GM19467 (cell line): ENCODE measurements around the gene FLRT2.

Experiments used
- ATAC-seq: cut with Tn5 transposase; IDR thresholded peaks from one replicate; pipeline ENCODE4 v1.9.1; 2021; ENCODE audit warnings: mild to moderate bottlenecking, moderate library complexity; ENCODE audit not compliant: unreplicated experiment

FLRT2 gene

DNA sequence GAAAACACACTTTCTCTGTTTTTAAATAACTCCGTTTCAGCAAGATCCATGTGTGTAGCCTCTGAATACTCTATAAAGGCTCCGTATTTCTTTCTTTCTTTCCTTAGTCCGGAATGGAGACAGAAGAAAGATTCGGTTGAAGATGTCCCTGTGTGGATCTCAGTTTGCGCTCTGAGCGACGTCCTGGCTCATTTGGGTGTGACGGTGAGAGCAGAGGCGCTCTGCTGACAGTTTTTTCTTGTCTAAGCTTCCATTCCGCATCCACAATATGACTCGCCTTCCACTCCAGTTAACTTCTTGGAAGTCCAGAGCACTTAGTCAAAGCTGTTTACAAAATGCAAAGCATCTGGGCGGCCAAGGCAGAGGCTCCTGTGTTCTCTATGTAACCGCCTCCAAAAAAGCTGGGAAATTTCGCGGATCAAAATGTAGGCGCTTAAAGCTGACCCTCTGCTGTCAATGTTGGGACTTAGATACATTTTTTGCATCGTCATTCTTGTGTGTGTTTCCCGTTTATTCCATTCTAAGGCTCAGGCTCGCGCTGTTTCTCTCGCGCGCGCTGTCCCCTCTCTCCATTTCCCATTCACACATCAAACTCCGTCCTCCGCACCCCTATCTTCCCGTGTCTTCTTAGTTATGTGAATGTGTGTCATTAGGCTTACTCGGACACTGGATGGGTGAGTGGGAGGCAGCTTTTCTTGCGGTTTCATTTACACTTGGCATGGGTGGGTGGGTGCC lies 880 bp upstream of the FLRT2 start:
- ATAC-seq: no peak

DNA sequence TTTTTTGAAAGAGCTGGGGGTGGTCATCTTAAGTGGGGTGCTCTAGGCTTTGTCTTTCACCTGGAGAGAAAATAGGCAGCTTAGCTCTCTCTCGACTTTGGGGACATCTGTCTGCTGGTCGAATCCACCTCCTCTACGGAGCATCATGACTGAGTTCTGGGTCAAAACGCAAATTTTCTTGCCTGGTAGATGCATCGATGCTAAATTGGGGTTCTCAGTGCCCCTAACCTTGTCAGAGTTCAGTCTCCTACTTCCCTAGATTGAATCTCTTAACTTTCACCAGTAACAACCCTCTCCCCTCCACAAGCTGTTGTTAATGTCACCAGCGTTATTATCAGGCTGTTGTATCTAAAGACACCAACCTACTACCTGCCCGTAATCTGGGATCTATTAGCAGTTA lies 682 bp downstream of the FLRT2 start:
- no peak for ATAC-seq

DNA sequence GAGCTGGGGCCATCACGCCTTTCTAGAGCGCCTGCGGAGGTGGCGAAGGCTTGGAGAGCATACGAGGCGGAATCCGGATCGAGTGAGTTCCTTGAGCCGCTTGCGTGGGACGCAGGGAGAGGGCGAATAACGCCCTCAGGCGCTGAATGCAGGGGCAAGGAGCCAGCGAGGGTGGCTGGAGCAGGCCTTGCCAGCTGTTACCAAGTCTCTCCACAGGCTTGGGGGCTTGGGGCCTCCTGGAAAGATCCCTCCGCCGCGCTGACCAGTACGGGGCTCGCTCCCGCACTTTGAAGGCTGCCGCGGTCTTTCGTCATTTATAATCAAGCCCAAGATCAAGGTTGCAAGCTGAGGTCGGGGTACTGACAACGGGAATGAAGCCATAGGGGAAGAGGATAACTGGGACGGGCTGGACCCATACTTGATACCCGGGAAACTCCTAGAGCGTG lies 1.2 kb downstream of the FLRT2 start:
- ATAC-seq: no peak

DNA sequence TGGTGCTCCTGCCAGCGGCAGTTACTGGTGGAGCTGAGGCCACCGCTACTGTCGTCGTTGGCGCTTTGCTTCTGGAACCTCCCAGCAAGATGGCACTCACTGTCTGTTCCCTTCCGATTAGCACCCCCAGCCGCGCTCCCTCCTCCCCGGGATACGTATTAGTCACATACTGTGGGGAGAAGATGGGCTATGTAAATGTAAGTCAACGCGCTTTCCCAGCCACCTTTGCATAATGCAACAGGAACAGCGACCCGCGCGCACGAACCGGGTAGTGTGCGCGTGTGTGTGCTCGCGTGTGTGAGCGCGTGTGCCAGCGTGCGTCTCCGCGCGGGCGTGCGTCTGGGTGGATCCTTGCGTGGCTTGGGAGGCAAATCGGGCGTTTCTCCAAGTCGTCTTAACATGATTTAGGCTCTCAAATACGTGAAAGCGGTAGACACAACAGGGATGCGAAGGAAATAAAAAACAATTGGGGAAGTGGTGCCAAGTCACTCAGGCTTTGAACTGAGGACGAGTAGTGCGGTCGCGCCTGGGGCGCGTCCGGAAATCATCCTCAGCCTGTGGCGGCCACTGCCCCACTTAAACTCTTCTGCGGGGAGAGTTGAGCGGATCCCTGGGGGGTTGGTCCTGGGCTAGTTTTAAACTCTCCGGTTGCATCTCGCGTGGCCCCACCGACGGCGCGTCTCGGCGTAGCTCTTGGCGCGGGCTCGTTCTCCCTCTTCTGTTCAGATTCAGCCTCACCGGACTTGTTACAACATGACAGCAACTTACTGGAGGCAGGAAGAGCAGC lies 1.8 kb downstream of the FLRT2 start:
- no peak for ATAC-seq

DNA sequence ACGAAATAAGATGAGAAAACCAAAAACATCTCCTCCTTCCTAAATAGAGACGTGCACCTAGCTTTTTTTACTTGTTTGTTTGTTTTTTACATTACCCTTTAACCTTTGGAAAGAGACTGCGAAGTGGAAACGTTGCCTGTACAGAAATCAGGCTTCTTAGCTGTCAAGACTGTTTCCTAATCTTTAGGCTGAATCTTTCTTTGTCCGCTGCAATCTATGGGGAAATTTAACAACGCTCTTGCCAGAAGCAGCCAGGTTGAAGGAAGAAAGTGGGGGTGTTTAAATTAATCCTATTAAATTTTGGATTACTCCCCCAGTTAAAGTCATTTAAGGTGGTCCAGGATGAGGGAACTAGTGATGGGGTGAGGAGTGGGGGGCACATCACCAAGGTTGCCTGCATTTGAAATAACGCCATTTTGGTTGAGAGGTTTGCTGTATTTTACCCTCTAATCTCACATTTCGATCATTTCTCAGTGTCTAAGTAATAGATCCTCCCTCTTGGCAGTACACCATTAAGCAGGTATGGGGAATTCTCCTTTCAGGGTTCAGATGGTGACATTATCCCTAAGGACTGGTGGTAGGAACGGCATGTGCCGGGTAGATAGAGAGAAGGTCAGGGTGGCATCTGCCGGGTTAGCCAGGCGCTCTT lies 2.6 kb downstream of the FLRT2 start:
- ATAC-seq: no peak

DNA sequence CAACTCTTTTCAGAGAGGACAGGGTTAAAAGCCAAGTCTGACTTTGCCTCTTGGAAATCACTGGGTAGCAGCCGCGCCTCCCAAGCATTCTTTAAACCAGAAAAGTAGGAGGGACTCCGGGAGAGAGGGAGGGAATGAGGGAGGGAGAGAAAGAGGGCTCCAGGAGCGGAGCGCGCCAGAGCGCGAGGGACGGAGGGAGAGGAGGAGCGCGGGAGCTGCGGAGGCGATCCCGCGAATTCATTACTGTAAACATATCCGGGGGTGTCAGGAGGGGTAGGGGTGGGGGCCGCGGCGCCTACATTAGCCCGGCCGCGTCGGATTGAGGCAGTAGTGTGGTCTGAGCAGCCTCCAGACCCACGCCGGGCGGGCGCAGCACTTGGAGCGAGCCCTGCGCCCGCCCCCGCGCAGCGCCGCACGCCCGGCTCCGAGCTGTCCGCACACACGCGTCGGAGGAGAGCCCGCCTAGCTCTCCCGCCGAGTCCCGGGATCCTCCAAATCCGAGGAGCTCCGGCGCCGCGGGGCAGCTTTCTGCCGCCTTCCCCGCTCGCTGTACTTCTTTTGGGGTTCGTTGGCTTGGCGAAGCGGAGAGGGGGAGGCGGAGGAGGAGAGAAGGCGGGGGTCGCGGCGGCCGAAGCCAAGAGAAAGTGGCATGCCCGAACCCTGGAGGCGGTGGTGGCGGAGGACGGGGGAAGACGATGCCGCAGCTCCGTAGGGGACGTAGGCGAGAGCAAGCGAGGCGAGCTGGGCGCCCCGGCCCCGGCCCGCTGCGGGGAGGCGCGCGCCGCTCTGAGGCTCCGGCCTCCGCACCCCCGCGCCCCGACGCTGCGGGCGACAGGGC lies 3.3 kb downstream of the FLRT2 start:
- no peak for ATAC-seq

DNA sequence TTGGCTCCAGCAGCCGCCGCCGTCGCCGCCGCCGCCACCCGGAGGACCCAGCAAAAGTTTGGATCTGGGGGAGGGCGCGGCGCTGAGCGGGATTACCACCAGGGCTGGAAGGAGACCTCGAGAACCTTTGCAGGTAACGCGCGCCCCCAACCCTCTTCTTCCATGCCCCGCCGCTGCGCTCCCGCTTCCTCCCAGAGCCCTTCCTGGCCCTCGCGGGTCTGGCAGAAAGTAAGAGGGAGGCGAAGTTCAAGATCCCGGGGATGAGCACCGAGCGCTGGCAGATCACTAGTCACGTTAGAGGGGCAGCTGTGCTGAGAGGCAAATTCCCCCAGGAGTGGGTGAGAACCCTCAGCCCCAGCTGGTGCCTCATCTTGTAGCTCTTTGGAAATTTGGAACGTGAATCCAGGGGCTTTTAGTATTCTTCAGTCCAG lies 3.9 kb downstream of the FLRT2 start:
- no peak for ATAC-seq

DNA sequence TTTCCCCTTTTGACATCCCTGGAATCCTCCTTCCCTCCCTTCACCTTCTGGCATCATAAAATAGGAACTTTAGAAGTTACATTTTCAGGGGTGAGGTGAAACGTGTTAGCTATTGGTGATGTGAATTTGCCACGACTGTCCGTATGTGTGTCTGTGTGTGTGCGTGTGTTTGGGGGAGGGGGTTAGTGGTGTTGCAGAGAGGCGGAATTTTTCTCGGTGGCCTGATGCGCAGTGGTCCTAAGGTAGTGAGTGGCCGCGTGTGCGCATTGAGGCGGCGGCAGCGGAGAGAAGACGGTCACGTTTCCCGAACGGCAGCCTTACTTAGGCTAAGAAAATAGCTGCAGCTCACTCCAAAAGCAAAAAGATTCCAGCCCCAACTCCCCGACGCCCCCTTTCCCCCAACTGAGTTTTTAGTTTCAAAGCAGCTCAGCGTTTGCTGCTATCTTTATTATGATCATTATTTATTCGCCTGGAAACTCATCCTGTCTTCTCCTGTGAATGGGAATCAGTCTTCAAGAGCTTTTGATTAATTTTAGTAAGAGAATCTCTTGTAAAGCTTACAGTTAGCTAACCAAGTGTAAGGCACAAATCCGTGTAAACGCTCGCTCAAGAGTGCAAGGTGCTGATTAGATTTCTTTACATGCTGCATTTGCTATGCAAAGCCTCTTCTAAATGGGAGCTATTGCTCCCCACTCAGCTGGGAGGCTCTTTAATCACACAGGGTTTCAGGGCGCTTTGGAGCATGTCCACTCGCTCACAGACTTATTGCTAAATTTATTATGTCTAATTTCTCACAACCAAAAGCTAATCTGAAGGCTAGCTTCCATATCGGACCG lies 4.7 kb downstream of the FLRT2 start:
- no peak for ATAC-seq

DNA sequence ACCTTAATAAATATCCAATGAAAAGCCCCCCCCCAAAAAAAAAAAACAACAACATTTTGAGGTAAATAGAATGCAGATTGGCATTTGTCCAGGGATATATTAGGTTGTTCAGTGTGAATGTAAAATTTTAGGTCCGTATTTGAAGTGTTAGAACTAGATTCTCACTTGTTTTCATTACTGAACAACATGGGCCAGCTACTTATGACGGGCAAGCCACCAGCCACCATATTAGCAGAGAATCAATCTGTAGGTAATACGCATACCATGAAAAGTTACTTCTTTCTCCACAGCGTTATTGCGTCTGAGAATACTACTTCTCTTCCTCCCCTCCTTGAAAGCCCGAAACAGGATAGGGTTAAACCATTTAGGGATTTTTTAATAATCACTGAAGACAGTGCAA lies 5.4 kb downstream of the FLRT2 start:
- ATAC-seq: no peak

DNA sequence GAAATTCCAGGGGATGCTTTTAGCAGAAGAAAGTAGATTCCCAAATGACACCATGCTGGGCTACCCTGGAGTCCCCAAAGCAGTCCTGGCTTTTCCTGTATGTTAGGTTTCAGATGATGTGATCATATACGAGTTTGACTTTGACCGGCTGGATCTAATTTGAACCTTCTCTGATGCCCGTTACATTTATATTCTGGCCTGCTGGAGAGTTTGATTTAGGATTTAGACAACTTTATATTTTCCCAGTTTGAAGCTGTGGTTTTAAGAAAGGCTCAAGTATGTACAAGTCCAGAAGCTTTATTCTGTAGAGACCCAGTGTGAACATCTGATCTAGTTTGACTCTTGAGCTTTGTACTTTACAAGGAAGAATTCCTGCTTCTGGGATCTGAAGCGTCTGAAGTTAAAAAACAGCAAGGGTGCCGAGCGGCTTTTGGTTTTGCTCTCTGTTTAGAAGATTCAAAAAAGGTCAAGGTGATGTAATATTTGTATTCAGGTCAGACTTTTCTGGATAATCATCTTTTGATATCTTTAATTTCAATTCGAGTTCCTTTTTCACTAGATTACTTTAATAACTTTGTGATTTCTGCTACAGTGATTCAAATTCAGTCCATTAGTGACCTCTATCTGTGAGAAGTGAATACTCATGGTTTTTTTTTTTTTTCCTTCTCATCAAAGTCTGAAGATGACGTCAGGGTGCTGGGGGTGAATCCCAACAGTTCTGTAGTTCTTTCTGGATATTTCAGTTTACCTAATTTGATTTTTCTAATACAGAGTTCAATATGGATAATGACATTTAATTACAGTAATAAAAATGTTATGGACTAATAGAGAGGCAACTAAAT lies 6.3 kb downstream of the FLRT2 start:
- no peak for ATAC-seq

DNA sequence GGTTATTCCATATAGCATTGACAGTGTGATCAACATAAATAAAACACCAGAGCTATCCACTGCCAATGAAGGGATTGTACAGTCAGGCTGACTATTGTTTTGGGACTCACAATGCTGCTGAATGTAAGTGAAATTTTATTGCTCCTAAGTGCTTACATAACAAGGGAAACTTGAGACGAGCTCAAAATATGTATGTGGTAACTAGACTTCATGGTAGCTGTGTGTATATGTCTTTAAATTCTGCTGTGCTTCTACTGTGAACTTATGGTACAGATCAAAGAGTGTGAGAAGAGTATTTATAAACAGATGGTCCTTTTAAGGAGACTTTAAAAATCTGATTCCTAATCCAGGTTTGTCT lies 6.9 kb downstream of the FLRT2 start:
- ATAC-seq: no peak

DNA sequence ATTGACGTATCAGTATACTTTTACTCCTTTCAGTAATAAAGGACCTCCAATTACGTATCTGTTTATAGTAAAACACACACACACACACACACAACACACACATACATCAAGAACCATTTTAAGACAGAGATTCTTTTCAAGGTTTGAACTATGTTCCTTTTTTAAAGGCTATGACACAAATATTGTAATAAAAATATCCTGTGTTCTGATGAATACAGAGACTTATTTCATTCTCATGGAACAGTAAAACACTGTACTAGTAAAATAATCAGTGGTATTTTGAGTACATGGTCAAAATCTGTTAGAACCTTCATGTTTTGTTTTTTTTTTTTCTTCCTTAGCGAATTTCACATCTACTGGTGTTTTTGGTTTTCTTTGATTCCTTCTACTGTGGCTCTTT lies 7.6 kb downstream of the FLRT2 start:
- ATAC-seq: no peak

DNA sequence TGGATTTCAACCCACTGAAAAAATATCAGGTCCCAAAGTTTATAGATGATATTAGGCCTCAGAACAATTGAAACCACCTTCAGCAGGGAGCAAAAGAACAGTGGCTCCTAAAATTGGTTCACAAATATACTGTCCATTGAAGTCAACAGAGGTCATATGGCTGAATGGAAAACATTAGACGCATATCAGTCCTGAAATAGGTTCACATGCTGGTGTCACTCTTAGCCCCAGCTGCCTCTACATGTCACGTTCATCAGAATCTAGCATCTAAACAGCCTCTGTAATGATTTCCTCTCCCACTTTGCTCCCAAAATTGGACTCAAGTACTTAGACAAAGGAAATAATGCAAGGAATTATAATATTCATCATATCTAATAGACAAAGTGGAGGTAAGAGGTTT lies 8.7 kb downstream of the FLRT2 start:
- ATAC-seq: no peak

DNA sequence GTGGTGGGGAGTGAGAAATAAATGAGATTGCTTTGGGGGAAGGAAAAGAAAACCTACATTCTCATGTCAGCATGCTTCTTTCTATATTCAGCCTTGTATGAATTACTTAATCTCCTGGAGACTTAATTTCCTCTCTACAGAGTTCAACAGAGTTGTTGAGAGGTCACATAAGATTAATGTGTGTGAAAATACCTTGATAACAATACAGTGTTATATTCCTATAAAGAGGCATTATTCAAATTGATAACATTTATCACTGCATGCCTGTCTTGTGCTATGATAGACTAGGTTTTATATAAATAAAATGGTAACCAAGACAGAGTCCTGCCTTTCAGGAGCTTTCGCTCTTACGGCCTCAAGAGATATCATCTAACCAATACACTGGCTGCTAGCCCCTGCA lies 9.6 kb downstream of the FLRT2 start:
- ATAC-seq: no peak

DNA sequence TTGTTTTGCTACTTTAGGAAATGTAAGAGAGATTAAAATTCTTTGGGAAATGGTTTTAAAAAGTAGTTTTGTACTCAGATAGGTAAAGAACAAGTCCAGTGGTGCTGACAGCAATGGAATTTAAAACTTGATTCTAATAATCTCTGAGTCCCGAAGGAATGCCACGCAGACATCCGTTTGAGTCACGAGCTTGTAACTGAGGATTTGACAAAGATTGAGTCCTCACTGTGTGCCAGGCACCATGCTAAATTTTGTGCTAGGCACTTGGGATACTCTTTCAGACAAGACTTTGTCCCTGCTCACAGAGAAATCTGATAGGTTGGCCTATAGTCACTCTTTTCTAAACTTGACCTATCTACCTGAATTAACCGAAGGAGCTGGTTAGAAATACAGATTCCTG lies 12.7 kb downstream of the FLRT2 start:
- ATAC-seq: no peak

DNA sequence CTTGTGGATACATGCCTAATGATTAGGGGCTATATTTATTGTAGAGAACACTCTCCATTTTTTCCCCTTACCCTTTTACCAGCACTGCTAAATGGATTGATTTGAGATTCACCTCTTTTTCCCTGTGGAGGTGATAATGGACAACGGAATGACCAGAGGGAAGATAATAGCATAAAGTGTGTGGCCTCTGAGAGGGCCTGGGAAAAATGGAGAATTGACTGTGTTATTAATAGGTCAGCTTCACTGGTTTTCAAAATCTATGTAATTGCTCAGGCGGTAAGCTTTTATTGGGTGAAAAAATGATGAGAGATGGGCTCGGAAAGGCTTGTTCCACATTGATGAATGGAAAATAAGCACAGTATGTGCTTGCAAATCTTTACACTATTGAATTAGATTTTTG lies 15.8 kb downstream of the FLRT2 start:
- no peak for ATAC-seq

DNA sequence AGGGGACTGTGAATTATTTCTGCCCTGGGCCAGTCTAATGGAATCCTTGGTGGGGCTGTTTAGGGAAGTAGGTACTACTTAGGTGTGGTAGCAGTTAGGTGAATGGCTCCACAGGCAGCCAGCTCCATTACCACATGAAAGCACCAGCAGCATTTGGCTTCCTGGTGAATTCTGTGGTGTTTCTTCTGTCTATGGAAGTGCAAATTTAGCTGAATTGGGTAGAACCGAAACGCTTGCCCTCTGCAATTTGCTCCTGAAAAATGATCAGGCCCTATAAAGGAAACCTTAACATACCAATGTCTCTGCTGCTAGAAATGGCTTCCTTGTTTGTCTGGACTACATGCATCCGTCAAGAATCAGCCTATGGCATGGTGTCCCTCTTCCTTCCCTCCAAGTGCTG lies 16.4 kb downstream of the FLRT2 start:
- ATAC-seq: no peak

DNA sequence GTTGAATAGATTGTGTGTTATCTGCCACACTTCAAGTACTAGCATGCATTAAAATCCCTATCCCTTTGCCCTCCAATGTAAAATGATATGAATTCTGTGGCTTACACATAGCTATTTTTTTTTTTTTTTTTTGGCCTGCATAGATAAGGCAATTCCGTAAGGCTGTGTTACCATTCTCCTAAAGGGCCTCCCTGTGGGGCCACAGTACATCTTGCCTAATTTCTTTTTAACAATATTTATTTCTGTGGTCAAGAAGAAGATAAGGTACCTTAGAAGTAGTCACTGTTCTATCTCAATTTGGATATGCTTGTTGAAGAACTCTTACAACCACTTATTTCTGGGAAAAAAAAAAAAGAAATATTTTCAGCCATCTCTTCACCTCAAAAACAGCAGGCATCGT lies 19.8 kb downstream of the FLRT2 start:
- no peak for ATAC-seq

DNA sequence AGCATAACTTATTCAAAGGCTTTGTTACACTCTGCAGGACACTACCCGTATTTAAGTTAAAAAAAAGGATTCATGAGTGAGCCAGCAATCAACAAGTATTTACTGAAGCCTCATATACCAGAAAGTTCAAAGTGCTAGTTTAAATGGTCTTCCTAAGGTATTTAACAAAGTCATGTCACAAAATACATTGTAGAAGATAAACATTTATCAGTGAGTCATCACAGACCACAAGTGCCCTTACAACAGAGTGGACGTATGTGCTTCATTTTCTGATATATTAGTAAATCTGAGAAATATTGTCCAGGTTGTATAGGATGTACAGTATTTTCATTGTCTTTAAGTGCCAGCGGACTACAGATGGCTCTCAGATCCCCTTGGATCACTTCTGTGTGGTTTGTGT lies 24.2 kb downstream of the FLRT2 start:
- no peak for ATAC-seq
